GM12874 (cell line): ENCODE results near the gene HSD17B8.

Experiments
- CTCF ChIP-seq: IDR thresholded peaks from 2 replicates; pipeline ENCODE4 v1.5.1; 2011; ENCODE audit warnings: low read depth, mild to moderate bottlenecking, control low read depth, low read length, moderate library complexity; ENCODE audit not compliant: insufficient read depth

HSD17B8 gene

GRCh38 chr6:33173535-33174180 lies 30.8 kb upstream of the HSD17B8 start:
- TF ChIP-seq CTCF = no peak

- no peak for TF ChIP-seq CTCF
Observed at GRCh38 chr6:33174784-33175183, 29.7 kb upstream of the HSD17B8 start.

GRCh38 chr6:33175436-33176069 lies 28.9 kb upstream of the HSD17B8 start:
- no peak for TF ChIP-seq CTCF

GRCh38 chr6:33176906-33177305 lies 27.5 kb upstream of the HSD17B8 start:
- TF ChIP-seq CTCF = no peak

GRCh38 chr6:33177552-33178446 lies 26.7 kb upstream of the HSD17B8 start:
- no peak for TF ChIP-seq CTCF

- no peak for TF ChIP-seq CTCF
Observed at GRCh38 chr6:33178755-33179475, 25.5 kb upstream of the HSD17B8 start.

GRCh38 chr6:33181141-33181540 lies 23.3 kb upstream of the HSD17B8 start:
- no peak for TF ChIP-seq CTCF
